A673 (cell line): Measurements from ENCODE around the gene PREX1. TPM values are rescaled to one million over a fixed set of nuclear protein-coding genes. Genes with fewer than 3 reads are reported as not detected.

Experiments used
- BruUV-seq: library from RNA; stranded (reverse); fragments of 400-500 nt; replicated peaks from 2 replicates; lab custom pipeline; 2021; lab: Mats Ljungman, UMichigan
- CTCF ChIA-PET: fragments of 300-600 bp; sonication (Branson Sonifier 250); formaldehyde crosslinking; loops from one replicate; lab custom pipeline; 2022; ENCODE audit warnings: antibody characterized with exemption; lab: Charles Lee
- POLR2A ChIA-PET: fragments of 300-600 bp; sonication (Branson Sonifier 250); formaldehyde crosslinking; loops from one replicate; lab custom pipeline; 2022; ENCODE audit warnings: antibody characterized with exemption; ENCODE audit not compliant: low non-redundant PET; lab: Charles Lee
- DNase-seq: peaks from one replicate; pipeline ENCODE4 v3.0.0-alpha.2; 2015; ENCODE audit warnings: low spot score
- H3K27ac ChIP-seq: fragments of 200-600 bp; sonication (generic); 2 replicates; pipeline ENCODE4 v1.5.1; 2016; ENCODE audit warnings: mixed run types, low read depth, mild to moderate bottlenecking, mixed read lengths, antibody characterized with exemption, low read length; ENCODE audit not compliant: poor library complexity, severe bottlenecking
- H3K27me3 ChIP-seq: fragments of 200-600 bp; sonication (generic); replicated peaks from 2 replicates; pipeline ENCODE4 v1.6.1; 2017; ENCODE audit warnings: mixed run types, low read depth, mild to moderate bottlenecking, mixed read lengths, antibody characterized with exemption, low read length; ENCODE audit not compliant: insufficient read depth, poor library complexity
- H3K36me3 ChIP-seq: fragments of 200-600 bp; sonication (generic); 2 replicates; pipeline ENCODE4 v1.6.1; 2016; ENCODE audit warnings: mixed run types, mild to moderate bottlenecking, mixed read lengths, antibody characterized with exemption, low read length; ENCODE audit not compliant: insufficient read depth, poor library complexity, severe bottlenecking
- H3K4me1 ChIP-seq: fragments of 200-600 bp; sonication (generic); 2 replicates; pipeline ENCODE4 v1.6.1; 2017; ENCODE audit warnings: mixed run types, mild to moderate bottlenecking, mixed read lengths, antibody characterized with exemption, low read length; ENCODE audit not compliant: insufficient read depth, poor library complexity, severe bottlenecking
- H3K4me3 ChIP-seq: fragments of 200-600 bp; sonication (generic); 2 replicates; pipeline ENCODE4 v1.5.1; 2016; ENCODE audit warnings: low read depth, mixed run types, mild to moderate bottlenecking, mixed read lengths, low read length; ENCODE audit not compliant: poor library complexity, severe bottlenecking
- H3K9me3 ChIP-seq: fragments of 200-600 bp; sonication (generic); 2 replicates; pipeline ENCODE4 v1.6.1; 2016; ENCODE audit warnings: mixed run types, low read depth, mild to moderate bottlenecking, mixed read lengths, antibody characterized with exemption, low read length; ENCODE audit not compliant: poor library complexity, severe bottlenecking
- EZH2 ChIP-seq: fragments of 200-600 bp; sonication (generic); IDR thresholded peaks from 2 replicates; pipeline ENCODE4 v1.6.1; 2017; ENCODE audit warnings: borderline replicate concordance, low read depth, mild to moderate bottlenecking, mixed read lengths, antibody characterized with exemption, low read length; ENCODE audit not compliant: poor library complexity, severe bottlenecking
- intact Hi-C: fragments of 100-400 bp; cut with micrococcal nuclease; formaldehyde crosslinking; loops from one replicate; pipeline ENCODE4 v1.10.0; 2022; ENCODE audit not compliant: unreplicated experiment
- total RNA-seq: library from RNA; stranded (reverse); gene quantifications from 2 replicates; pipeline ENCODE4 v1.2.3, GENCODE V29; 2021
- TF ChIP-seq, protein P1 (sequence below): fragments of 300-800, 200-600 bp; sonication (generic); conservative IDR thresholded peaks from 2 replicates; pipeline ENCODE4 v1.5.1; 2017; ENCODE audit warnings: low read depth, mild to moderate bottlenecking, antibody characterized with exemption, low read length, moderate library complexity, mixed read lengths

Gene PREX1
- total RNA-seq, 1 experiment from 2014 or later: 145 TPM

DNA sequence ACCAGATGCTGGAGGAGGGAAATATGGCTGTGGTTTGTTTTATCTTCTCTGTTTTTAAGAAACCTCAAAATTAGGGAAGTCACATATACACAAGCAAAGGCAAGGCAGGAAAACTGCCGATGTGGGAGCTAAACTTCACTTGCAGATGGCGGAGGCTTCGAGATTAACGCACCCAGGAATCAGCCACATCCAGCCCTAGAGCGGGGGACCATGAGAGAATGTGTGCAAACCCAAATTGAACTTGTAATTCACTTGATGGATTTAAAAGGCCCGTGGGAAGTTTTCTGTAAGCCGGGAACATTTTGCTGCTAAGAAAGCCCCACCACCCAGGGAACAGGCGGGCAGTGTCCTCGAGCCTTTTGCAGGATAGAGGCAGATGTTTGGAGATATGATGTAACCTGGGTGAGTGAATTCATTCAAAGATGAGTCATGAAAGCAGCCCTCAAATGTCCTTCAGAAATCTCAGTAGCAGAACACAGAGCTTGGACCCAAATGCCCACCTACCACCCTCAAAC, 39.9 kb downstream of the PREX1 start:
- CTCF ChIA-PET: interaction anchor here (0.6 kb wide), 1 partner anchor 459 kb away, joined by 4 read pairs; no protein-coding TSS in a partner anchor
- intact Hi-C loops: no loop called here
- no TSS peak for BruUV-seq

DNA sequence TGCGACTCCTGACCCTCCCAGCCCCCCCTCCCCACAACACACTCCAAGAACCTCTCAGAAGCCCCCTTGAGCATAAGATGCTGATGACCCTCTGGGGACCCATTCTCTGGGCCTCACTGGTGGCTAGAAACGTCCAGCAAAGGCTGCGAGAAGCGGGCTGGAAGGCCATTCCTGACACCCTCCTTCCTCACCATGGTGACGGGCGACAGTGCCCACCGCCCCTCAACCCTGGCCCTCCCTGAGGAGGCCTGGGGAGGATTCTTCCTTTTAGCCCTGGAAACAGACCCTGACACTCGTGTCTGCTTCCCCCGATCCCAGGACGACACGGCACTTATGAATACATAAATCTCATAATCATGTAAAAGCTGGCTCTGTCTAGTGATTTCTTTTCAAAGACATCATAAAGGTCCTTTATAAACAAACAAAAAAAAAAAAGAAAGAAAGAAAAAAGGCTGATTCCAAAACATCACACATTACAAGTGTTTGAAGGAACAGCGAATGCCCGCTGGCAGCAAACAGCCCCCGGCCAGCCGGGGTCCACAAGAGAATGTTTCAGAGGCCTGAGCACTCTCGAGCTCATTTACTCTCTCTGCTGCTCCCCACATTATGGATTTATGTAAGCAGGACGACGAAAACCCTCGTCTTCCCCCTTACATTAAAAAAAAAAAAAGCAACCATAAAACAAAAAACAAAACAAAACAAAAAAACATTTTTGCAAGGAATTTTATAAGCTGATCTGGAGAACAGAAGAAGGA, 40.7 kb downstream of the PREX1 start:
- no peak overlapping the region for H3K4me3 ChIP-seq
- H3K27me3 ChIP-seq: no peaks in the 10 kb centered on the region
- TF ChIP-seq, protein P1, sequence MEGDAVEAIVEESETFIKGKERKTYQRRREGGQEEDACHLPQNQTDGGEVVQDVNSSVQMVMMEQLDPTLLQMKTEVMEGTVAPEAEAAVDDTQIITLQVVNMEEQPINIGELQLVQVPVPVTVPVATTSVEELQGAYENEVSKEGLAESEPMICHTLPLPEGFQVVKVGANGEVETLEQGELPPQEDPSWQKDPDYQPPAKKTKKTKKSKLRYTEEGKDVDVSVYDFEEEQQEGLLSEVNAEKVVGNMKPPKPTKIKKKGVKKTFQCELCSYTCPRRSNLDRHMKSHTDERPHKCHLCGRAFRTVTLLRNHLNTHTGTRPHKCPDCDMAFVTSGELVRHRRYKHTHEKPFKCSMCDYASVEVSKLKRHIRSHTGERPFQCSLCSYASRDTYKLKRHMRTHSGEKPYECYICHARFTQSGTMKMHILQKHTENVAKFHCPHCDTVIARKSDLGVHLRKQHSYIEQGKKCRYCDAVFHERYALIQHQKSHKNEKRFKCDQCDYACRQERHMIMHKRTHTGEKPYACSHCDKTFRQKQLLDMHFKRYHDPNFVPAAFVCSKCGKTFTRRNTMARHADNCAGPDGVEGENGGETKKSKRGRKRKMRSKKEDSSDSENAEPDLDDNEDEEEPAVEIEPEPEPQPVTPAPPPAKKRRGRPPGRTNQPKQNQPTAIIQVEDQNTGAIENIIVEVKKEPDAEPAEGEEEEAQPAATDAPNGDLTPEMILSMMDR: no peak
- no peak for DNase-seq
- peaks cover 75% of the 10 kb centered on the region for H3K4me1 ChIP-seq
- no TSS peak for BruUV-seq
- H3K36me3 ChIP-seq: peaks cover 3% of the 10 kb centered on the region
- POLR2A ChIA-PET: no interaction called here
- intact Hi-C loops: no loop called here
- H3K27ac ChIP-seq: peak overlapping the region; percentile 54
- CTCF ChIA-PET: no interaction called here
- H3K9me3 ChIP-seq: no peaks in the 10 kb centered on the region

More for the DNA sequence above, 39.9 kb downstream of the PREX1 start:
- Histone ChIP-seq H3K4me1 (peaks cover 68% of the 10 kb centered on the region), H3K27ac (peak overlapping the region; percentile 54), H3K4me3 (no peak overlapping the region), H3K27me3 (no peaks in the 10 kb centered on the region), H3K36me3 (peaks cover 3% of the 10 kb centered on the region), H3K9me3 (no peaks in the 10 kb centered on the region)
- POLR2A ChIA-PET: no interaction called here
- TF ChIP-seq, protein P1: no peak
- TF ChIP-seq EZH2: no peak
- DNase-seq: peak; percentile 78

DNA sequence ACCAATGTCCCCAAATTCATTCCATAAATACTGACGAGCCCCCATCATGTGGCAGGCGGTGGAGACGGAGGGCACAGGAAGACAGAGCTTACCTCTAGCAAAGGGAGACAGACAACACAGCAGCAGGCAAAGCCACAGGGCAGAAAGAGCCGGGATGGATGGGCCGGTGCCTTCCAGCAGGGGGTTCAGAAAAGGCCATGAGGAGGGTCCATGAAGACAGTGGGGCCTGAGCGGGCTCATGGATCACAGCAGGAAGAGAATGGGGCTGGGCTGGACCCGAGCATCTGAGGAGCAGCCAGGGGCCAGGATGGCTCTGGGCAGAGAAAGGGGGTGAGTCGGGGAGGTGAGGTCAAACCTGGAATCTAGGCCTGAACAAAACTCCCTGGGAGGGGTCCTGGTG, 42.0 kb downstream of the PREX1 start:
- Histone ChIP-seq H3K36me3 (peaks cover 3% of the 10 kb centered on the region), H3K9me3 (no peaks in the 10 kb centered on the region), H3K4me3 (no peak overlapping the region), H3K27me3 (no peaks in the 10 kb centered on the region), H3K27ac (no peak overlapping the region), H3K4me1 (peaks cover 71% of the 10 kb centered on the region)
- no peak for TF ChIP-seq EZH2
- TF ChIP-seq, protein P1: no peak
- POLR2A ChIA-PET: no interaction called here
- no TSS peak for BruUV-seq
- intact Hi-C loops: no loop called here
- DNase-seq: no peak
- CTCF ChIA-PET: no interaction called here
